ENCODE data around the gene VPS51.

Gene VPS51

DNA sequence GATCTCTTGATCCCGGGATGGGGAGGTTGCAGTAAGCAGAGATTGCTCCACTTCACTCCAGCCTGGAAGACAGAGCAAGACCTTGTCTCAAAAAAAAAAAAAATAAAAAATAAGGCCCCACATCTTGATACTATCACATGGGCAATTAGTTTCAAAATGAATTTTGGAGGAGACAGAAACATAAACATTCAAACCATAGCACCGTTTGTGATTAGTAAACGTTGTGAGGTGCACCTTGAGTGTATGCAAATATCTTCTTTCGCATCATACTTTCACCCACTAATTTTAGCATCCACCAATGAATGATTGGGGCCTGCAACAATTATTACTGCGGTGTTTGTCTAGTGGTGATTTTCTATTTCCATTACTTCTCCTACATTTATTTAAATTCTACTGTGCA lies 63.0 kb downstream of the VPS51 start:
- no peak for TF ChIP-seq CTCF (IDR thresholded peaks at IDR 0.05)
- H3K27ac ChIP-seq = no peak overlapping the region

GRCh38 chr11:65160643-65161042 lies 64.6 kb downstream of the VPS51 start:
- Histone ChIP-seq H3K4me2 (ENCODE audit: low read length) (no peak overlapping the region), H3K4me1 (no peaks in the 10 kb centered on the region), H2AFZ (no peak overlapping the region), H3K4me3 (ENCODE audit: low read depth, low read length) (no peak overlapping the region), H3K27me3 (ENCODE audit: control insufficient read depth, insufficient read depth, low read length) (no peaks in the 10 kb centered on the region), H3K36me3 (ENCODE audit: control insufficient read depth, insufficient read depth, low read length) (no peaks in the 10 kb centered on the region), H3K27ac (no peak overlapping the region), H3K9me3 (ENCODE audit: control insufficient read depth, low read length) (no peaks in the 10 kb centered on the region), H3K9ac (no peak overlapping the region), H3K79me2 (no peaks in the 10 kb centered on the region)
- TF ChIP-seq CTCF (IDR thresholded peaks at IDR 0.05) = no peak

More for the DNA sequence above, 63.0 kb downstream of the VPS51 start:
- Histone ChIP-seq H3K27me3 (ENCODE audit: control insufficient read depth, insufficient read depth, low read length) (no peaks in the 10 kb centered on the region), H3K4me3 (ENCODE audit: low read depth, low read length) (no peak overlapping the region), H3K4me1 (no peaks in the 10 kb centered on the region), H3K9ac (no peak overlapping the region), H3K4me2 (ENCODE audit: low read length) (no peak overlapping the region), H3K9me3 (ENCODE audit: control insufficient read depth, low read length) (no peaks in the 10 kb centered on the region), H3K36me3 (ENCODE audit: control insufficient read depth, insufficient read depth, low read length) (no peaks in the 10 kb centered on the region), H2AFZ (no peak overlapping the region), H3K79me2 (no peaks in the 10 kb centered on the region)
